NCI-H2227 (cell line): Measurements from ENCODE around the gene MMAB.

Experiments
- DNase-seq: peaks from one replicate; lab custom pipeline; 2025; ENCODE audit not compliant: unreplicated experiment; lab: John Stamatoyannopoulos, UW

Gene MMAB

DNA sequence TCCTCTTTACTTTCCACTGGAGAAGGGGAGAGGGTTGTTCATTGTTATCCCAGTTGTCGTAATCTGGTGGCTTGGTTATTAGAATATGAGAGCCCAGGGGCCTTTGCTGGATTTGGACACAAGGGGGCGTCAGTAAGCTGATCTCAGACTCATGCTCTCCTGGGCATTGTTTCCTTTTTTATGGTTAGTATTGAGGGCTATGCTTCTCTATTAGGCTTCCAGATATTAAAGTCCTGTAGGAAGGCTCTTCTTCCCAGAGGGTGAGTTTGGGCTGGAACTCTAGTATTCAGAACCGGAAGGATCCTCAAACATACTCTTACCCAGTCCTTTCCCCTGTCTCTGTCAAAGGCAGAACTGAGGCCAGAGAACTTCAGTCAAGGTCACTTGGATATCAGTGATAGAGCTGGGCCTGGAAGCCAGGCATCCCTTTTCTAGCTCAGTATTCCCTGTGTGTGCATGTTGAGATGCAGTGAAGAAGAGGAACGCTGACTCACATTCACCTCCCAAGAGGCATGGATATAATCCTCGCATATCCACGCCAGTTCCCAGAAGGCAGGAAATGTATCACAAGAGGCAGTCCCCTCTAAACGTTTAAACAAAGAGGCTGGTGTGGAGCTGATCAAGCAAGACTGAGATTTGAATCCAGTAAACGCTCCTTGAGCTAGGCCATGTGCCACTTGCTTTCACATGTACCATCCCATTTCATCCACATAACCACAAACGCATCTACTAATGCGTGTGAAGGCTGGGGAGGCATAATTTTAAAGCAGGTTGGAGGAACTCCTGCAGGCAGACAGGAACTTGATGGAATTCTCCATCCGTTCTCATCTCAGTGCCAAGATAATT, 54.3 kb downstream of the MMAB start:
- DNase-seq = peak; percentile 78

DNA sequence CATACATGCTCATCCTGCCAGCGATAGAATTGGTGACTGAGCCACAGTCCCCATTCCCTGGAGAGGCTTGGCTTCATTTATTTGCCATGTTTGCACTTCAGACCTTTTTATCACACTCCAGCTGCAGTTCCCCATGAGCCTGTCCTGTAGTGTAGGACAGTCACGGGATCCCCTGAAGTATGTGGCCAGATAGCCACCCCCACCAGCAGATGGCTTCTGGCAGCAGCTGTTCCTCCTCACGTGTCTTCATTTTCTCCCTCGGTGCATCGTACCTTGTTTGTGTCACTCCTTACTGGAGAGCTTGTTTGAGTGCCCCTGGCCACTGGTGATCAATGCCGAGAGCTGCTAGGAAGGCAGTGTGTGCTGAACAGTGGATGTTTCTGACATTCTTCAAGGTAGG, 55.7 kb downstream of the MMAB start:
- no peak for DNase-seq

- no peak for DNase-seq
Measured at GRCh38 chr12:109513977-109514376, 59.3 kb downstream of the MMAB start.

DNA sequence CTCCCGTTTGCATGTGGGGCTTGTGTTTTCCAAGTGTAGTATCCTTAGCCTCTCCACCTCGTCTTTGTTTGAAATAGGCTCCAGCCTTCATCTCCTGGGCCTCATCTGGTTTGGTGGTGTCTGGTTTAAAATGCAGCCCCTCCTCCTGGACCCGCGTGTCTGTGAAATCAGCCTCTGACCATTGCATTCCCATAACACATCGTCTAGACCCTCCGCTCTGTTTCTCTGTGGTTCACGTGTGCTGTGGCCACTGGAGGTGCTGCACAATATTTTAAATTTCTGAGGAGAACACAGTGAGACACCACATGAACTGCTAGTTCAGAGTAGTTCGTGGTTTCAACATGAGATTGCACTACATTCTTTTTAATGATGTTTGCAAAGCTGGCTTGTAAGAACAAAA, 60.3 kb downstream of the MMAB start:
- DNase-seq = no peak

- peak; percentile 41 for DNase-seq
Measured at GRCh38 chr12:109512608-109513007, 60.7 kb downstream of the MMAB start.

DNA sequence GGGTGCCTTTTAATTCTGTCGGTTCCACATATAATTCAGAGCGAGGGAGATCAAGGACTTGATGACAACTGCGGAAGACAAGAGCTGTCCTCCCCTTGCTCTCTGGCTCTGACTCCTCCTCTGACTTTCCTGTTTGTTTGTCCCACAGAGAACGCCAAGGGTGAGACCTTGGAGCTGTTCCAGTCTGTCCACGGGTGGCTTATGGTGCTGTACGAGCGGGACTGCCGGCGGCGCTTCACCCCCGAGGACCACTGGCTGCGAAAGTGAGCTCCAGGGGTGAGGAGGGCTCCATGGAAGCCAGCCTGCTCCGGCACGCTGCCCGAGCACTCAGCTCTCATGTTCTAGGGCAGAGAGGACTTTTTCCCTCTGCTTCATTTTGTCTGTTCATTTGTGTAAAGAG, 63.1 kb downstream of the MMAB start:
- DNase-seq = no peak

- DNase-seq = peak; percentile 11
Measured at GRCh38 chr12:109504068-109504467, 69.2 kb downstream of the MMAB start.
